Kidney (tissue), 14 donors: ENCODE results near the gene BORCS8. TPM values are rescaled to one million over a fixed set of nuclear protein-coding genes. Genes with fewer than 3 reads are reported as not detected.
A peak's percentile ranks its signal among the peaks of the same experiment; 100 is the strongest.

Experiments used
- DNase-seq, 5 donors: peaks; one replicate each; pipeline ENCODE4 v3.0.0-alpha.2; 2013 to 2020
- FAIRE-seq: peaks from 2 replicates; lab custom pipeline; 2012; peaks lifted over from hg19 to GRCh38; lab: Jason Lieb, UNC
- H3K27ac ChIP-seq, 2 donors: one replicate each; pipeline ENCODE4 v1.7.0; 2013; ENCODE audit warnings: low read depth in 2 of 2, low read length in 2 of 2, inconsistent platforms in 1 of 2
- H3K27me3 ChIP-seq: one replicate; pipeline ENCODE4 v1.7.1; 2013; ENCODE audit warnings: low read length, inconsistent platforms; ENCODE audit not compliant: control insufficient read depth, insufficient read depth
- H3K36me3 ChIP-seq, 3 donors: one replicate each; pipeline versions ENCODE4 v1.7.0 to v1.7.1; 2013; ENCODE audit warnings: low read length in 3 of 3, control low read depth in 1 of 3, inconsistent platforms in 1 of 3; ENCODE audit not compliant: insufficient read depth in 3 of 3, control insufficient read depth in 2 of 3
- H3K4me1 ChIP-seq, 3 donors: one replicate each; pipeline versions ENCODE4 v1.7.0 to v1.7.1; 2013; ENCODE audit warnings: low read length in 3 of 3, inconsistent platforms in 1 of 3, low read depth in 1 of 3; ENCODE audit not compliant: control insufficient read depth in 2 of 3, insufficient read depth in 2 of 3
- H3K4me3 ChIP-seq, 3 donors: one replicate each; pipeline versions ENCODE4 v1.7.0 to v1.8.1; 2013; ENCODE audit warnings: low read length in 3 of 3, control low read depth in 1 of 3, inconsistent platforms in 1 of 3
- H3K9ac ChIP-seq, 3 donors: one replicate each; pipeline versions ENCODE4 v1.7.0 to v1.7.1; 2013; ENCODE audit warnings: low read length in 3 of 3, control low read depth in 1 of 3, inconsistent platforms in 1 of 3
- H3K9me3 ChIP-seq, 3 donors: one replicate each; pipeline versions ENCODE4 v1.7.0 to v1.7.1; 2013; ENCODE audit warnings: low read length in 3 of 3, control low read depth in 1 of 3, inconsistent platforms in 1 of 3; ENCODE audit not compliant: control insufficient read depth in 2 of 3, insufficient read depth in 1 of 3
- CTCF ChIP-seq: IDR thresholded peaks from 3 replicates; pipeline ENCODE4 v1.5.1; 2012; ENCODE audit warnings: mild to moderate bottlenecking, moderate library complexity, borderline replicate concordance; ENCODE audit not compliant: insufficient read depth; ENCODE audit errors: extremely low read depth
- intact Hi-C: fragments of 100-400 bp; cut with DNase I; formaldehyde crosslinking; loops from one replicate; pipeline ENCODE4 v1.11.1; 2022
- polyA plus RNA-seq: library from polyadenylated mRNA; stranded (reverse); fragments of 350-450 nt; fragmentation: Illumina TruSeq; extraction: RNeasy Lipid Tissue Mini Kit (QIAGEN cat#74804); gene quantifications from one replicate; pipeline ENCODE4 v1.2.3, GENCODE V29; 2014; ENCODE audit warnings: low read depth, low replicate concordance; ENCODE audit not compliant: insufficient read depth
- total RNA-seq: library from RNA; stranded (reverse); fragmentation: NEBNext Ultra II Directional; extraction: Animal tissue kit (Norgen Biotek cat#: 25700); gene quantifications from one replicate; pipeline ENCODE4 v1.2.1, GENCODE V29; 2021
- donor health status: control.
- donor health status: control.
- donor health status: control.
- donor health status: control.
- donor health status: control.
- donor health status: DM: yes; HTN: yes; CAD: no.
- donor health status: Normal renal cell carcinoma (clear cell type).

BORCS8 gene
- total and polyA plus RNA-seq, 2 donors from 2014 or later, result 42.2 to 51.7 TPM

- intact Hi-C loops, result loop anchor here (10.0 kb wide), 1 partner anchor 77 kb away; no protein-coding TSS in a partner anchor
- DNase-seq, result peak in 1 of 5 donors; percentile 21
- H3K9me3 ChIP-seq, result peaks cover 0 to 4% (median 0%) of the 10 kb centered on the region in 3 donors
- peaks cover 0 to 3% (median under 1%) of the 10 kb centered on the region in 3 donors for H3K4me1 ChIP-seq
- H3K36me3 ChIP-seq, result no peaks in the 10 kb centered on the region
- no peak overlapping the region for H3K9ac ChIP-seq
- no peak for FAIRE-seq
- no peak overlapping the region for H3K4me3 ChIP-seq
- H3K27me3 ChIP-seq, result no peaks in the 10 kb centered on the region
- no peak overlapping the region for H3K27ac ChIP-seq
- TF ChIP-seq CTCF, result no peak
Observed at GRCh38 chr19:19131989-19132388, 60.0 kb downstream of the BORCS8 start.

Other genes starting within 250 kb of the BORCS8 start
- 74.1 TPM for gene SUGP2, start 158.6 kb downstream of the BORCS8 start, total RNA-seq
- gene SUGP2, start 158.6 kb downstream of the BORCS8 start, polyA plus RNA-seq, result 47.5 TPM
- gene ARMC6, start 158.5 kb downstream of the BORCS8 start, total RNA-seq, result 23.0 TPM
- 24.6 TPM for gene ARMC6, start 158.5 kb downstream of the BORCS8 start, polyA plus RNA-seq
- 9.7 TPM for gene SLC25A42, start 128.2 kb downstream of the BORCS8 start, total RNA-seq
- gene SLC25A42, start 128.2 kb downstream of the BORCS8 start, polyA plus RNA-seq, result 70.7 TPM
- gene TMEM161A, start 53.7 kb downstream of the BORCS8 start, total RNA-seq, result 23.9 TPM
- 37.1 TPM for gene TMEM161A, start 53.7 kb downstream of the BORCS8 start, polyA plus RNA-seq
- gene MEF2B, start 21.9 kb downstream of the BORCS8 start, total RNA-seq, result 3.4 TPM
- gene MEF2B, start 21.9 kb downstream of the BORCS8 start, polyA plus RNA-seq, result 0.47 TPM
- 70.7 TPM for gene RFXANK, start 106 bp upstream of the BORCS8 start, total RNA-seq
- 133 TPM for gene RFXANK, start 106 bp upstream of the BORCS8 start, polyA plus RNA-seq
- gene NR2C2AP, start 11.3 kb upstream of the BORCS8 start, total RNA-seq, result 15.5 TPM
- gene NR2C2AP, start 11.3 kb upstream of the BORCS8 start, polyA plus RNA-seq, result 13.5 TPM
- 0.13 TPM for gene NCAN, start 19.8 kb upstream of the BORCS8 start, total RNA-seq
- not detected for gene NCAN, start 19.8 kb upstream of the BORCS8 start, polyA plus RNA-seq
- 1.5 TPM for gene TM6SF2, start 81.1 kb upstream of the BORCS8 start, total RNA-seq
- 10.1 TPM for gene TM6SF2, start 81.1 kb upstream of the BORCS8 start, polyA plus RNA-seq
- 53.1 TPM for gene SUGP1, start 128.4 kb upstream of the BORCS8 start, total RNA-seq
- 34.7 TPM for gene SUGP1, start 128.4 kb upstream of the BORCS8 start, polyA plus RNA-seq
- 69.8 TPM for gene MAU2, start 128.7 kb upstream of the BORCS8 start, total RNA-seq
- gene MAU2, start 128.7 kb upstream of the BORCS8 start, polyA plus RNA-seq, result 12.3 TPM
- gene GATAD2A, start 213.5 kb upstream of the BORCS8 start, total RNA-seq, result 91.0 TPM
- 18.0 TPM for gene GATAD2A, start 213.5 kb upstream of the BORCS8 start, polyA plus RNA-seq